Activated T-helper 1 cell treated with anti-CD3 and anti-CD28 coated beads, Interleukin-12 subunit alpha, Interleukin-12 subunit beta, Interleukin-2, Interleukin-4 antibody, amounts not matched to agents 30 ng/mL and 10 ng/mL and 1 ng/mL, durations not matched to agents 14 hours and 24 hours and 36 hours (primary cell): ENCODE data around the gene C5orf47. TPM values are rescaled to one million over a fixed set of nuclear protein-coding genes. Genes with fewer than 3 reads are reported as not detected.
A peak's percentile ranks its signal among the peaks of the same experiment; 100 is the strongest.

Experiments used
- DNase-seq: peaks from one replicate; pipeline ENCODE4 v3.0.0; 2021; ENCODE audit warnings: low spot score
- H3K27ac Mint-ChIP-seq: one replicate; pipeline ENCODE4 v1.8.0; 2021; ENCODE audit warnings: mild to moderate bottlenecking, mixed read lengths
- H3K27me3 Mint-ChIP-seq: one replicate; pipeline ENCODE4 v1.8.0; 2022; ENCODE audit warnings: mild to moderate bottlenecking, moderate library complexity, mixed read lengths; ENCODE audit not compliant: insufficient read depth
- H3K36me3 Mint-ChIP-seq: one replicate; pipeline ENCODE4 v1.8.0; 2021; ENCODE audit warnings: low read depth, mixed read lengths
- H3K4me1 Mint-ChIP-seq: one replicate; pipeline ENCODE4 v1.8.0; 2021; ENCODE audit warnings: low read depth, mixed read lengths
- H3K4me3 Mint-ChIP-seq: one replicate; pipeline ENCODE4 v1.8.0; 2021; ENCODE audit warnings: mild to moderate bottlenecking, moderate library complexity, mixed read lengths
- H3K9me3 Mint-ChIP-seq: one replicate; pipeline ENCODE4 v1.8.0; 2021; ENCODE audit warnings: mixed read lengths
- intact Hi-C: fragments of 100-400 bp; cut with micrococcal nuclease; formaldehyde crosslinking; loops from one replicate; pipeline ENCODE4 v1.15.1; 2024
- total RNA-seq: library from RNA; stranded (reverse); gene quantifications from 2 replicates; pipeline ENCODE4 v1.2.3, GENCODE V29; 2022

The C5orf47 gene
- total RNA-seq, 1 donor from 2014 or later = not detected

- no peaks in the 10 kb centered on the region for H3K36me3 Mint-ChIP-seq
- no peaks in the 10 kb centered on the region for H3K9me3 Mint-ChIP-seq
- DNase-seq = no peak
- H3K27ac Mint-ChIP-seq = no peak overlapping the region
- intact Hi-C loops = loop anchor here (1.0 kb wide), 1 partner anchor 291 kb away; no protein-coding TSS in a partner anchor
- peaks cover 9% of the 10 kb centered on the region for H3K27me3 Mint-ChIP-seq
- H3K4me1 Mint-ChIP-seq = no peaks in the 10 kb centered on the region
- no peak overlapping the region for H3K4me3 Mint-ChIP-seq
These were observed 31.9 kb downstream of the C5orf47 start for GRCh38 chr5:174020928-174021304.

GRCh38 chr5:174022384-174023095 is 33.6 kb downstream of the C5orf47 start:
- Mint-ChIP-seq H3K27ac (no peak overlapping the region), H3K9me3 (no peaks in the 10 kb centered on the region), H3K36me3 (no peaks in the 10 kb centered on the region), H3K27me3 (peaks cover 9% of the 10 kb centered on the region), H3K4me1 (no peaks in the 10 kb centered on the region), H3K4me3 (no peak overlapping the region)
- no peak for DNase-seq
- intact Hi-C loops = no loop called here

- Mint-ChIP-seq H3K27ac (no peak overlapping the region), H3K27me3 (peaks cover 2% of the 10 kb centered on the region), H3K36me3 (no peaks in the 10 kb centered on the region), H3K4me3 (no peak overlapping the region), H3K4me1 (no peaks in the 10 kb centered on the region), H3K9me3 (peaks cover 10% of the 10 kb centered on the region)
- DNase-seq = no peak
- intact Hi-C loops = no loop called here
These were observed 41.3 kb downstream of the C5orf47 start for GRCh38 chr5:174030286-174030685.

GRCh38 chr5:174044466-174045254 is 55.7 kb downstream of the C5orf47 start:
- H3K9me3 Mint-ChIP-seq = no peaks in the 10 kb centered on the region
- no peak for DNase-seq
- intact Hi-C loops = loop anchor here (1.0 kb wide), 1 partner anchor 268 kb away; no protein-coding TSS in a partner anchor
- H3K4me1 Mint-ChIP-seq = no peaks in the 10 kb centered on the region
- no peak overlapping the region for H3K27ac Mint-ChIP-seq
- H3K27me3 Mint-ChIP-seq = peaks cover 5% of the 10 kb centered on the region
- no peak overlapping the region for H3K4me3 Mint-ChIP-seq
- no peaks in the 10 kb centered on the region for H3K36me3 Mint-ChIP-seq

- intact Hi-C loops = loop anchor here (1.0 kb wide), 1 partner anchor 267 kb away; no protein-coding TSS in a partner anchor
- Mint-ChIP-seq H3K4me1 (no peaks in the 10 kb centered on the region), H3K9me3 (no peaks in the 10 kb centered on the region)
These were observed 56.6 kb downstream of the C5orf47 start, which contains the start of gene NSG2 for GRCh38 chr5:174045470-174046025. TSS of gene NSG2 (plus strand) at chr5:174045706. CDS start at chr5:174046756, 1,050 bp downstream.

GRCh38 chr5:174046558-174046957 is 57.6 kb downstream of the C5orf47 start:
- Mint-ChIP-seq H3K9me3 (no peaks in the 10 kb centered on the region), H3K4me1 (no peaks in the 10 kb centered on the region), H3K36me3 (no peaks in the 10 kb centered on the region), H3K27ac (no peak overlapping the region), H3K4me3 (no peak overlapping the region), H3K27me3 (no peaks in the 10 kb centered on the region)
- intact Hi-C loops = no loop called here
- no peak for DNase-seq

More at GRCh38 chr5:174045470-174046025, 56.6 kb downstream of the C5orf47 start, which contains the start of gene NSG2:
- no peak within 1 kb of the TSS for H3K27ac Mint-ChIP-seq
- peaks cover under 1% of the 10 kb centered on the region for H3K27me3 Mint-ChIP-seq
- no peak within 1 kb of the TSS for H3K4me3 Mint-ChIP-seq
- no peaks in the 10 kb centered on the region for H3K36me3 Mint-ChIP-seq
- peak; percentile 12 for DNase-seq

- H3K4me1 Mint-ChIP-seq = no peaks in the 10 kb centered on the region
- H3K4me3 Mint-ChIP-seq = no peak overlapping the region
- intact Hi-C loops = no loop called here
- H3K27ac Mint-ChIP-seq = no peak overlapping the region
- no peaks in the 10 kb centered on the region for H3K9me3 Mint-ChIP-seq
- no peak for DNase-seq
- no peaks in the 10 kb centered on the region for H3K36me3 Mint-ChIP-seq
- H3K27me3 Mint-ChIP-seq = no peaks in the 10 kb centered on the region
These were observed 58.6 kb downstream of the C5orf47 start for GRCh38 chr5:174047472-174048099.

GRCh38 chr5:174052636-174053035 is 63.7 kb downstream of the C5orf47 start:
- H3K4me1 Mint-ChIP-seq = no peaks in the 10 kb centered on the region
- DNase-seq = no peak
- no peak overlapping the region for H3K27ac Mint-ChIP-seq
- no peaks in the 10 kb centered on the region for H3K9me3 Mint-ChIP-seq
- H3K36me3 Mint-ChIP-seq = no peaks in the 10 kb centered on the region
- peaks cover 2% of the 10 kb centered on the region for H3K27me3 Mint-ChIP-seq
- no peak overlapping the region for H3K4me3 Mint-ChIP-seq
- intact Hi-C loops = no loop called here

- H3K4me3 Mint-ChIP-seq = no peak overlapping the region
- no peak overlapping the region for H3K27ac Mint-ChIP-seq
- no peaks in the 10 kb centered on the region for H3K9me3 Mint-ChIP-seq
- no peak for DNase-seq
- no peaks in the 10 kb centered on the region for H3K4me1 Mint-ChIP-seq
- intact Hi-C loops = no loop called here
- peaks cover 2% of the 10 kb centered on the region for H3K27me3 Mint-ChIP-seq
- H3K36me3 Mint-ChIP-seq = no peaks in the 10 kb centered on the region
These were observed 64.9 kb downstream of the C5orf47 start for GRCh38 chr5:174053905-174054304.

Other genes with a start within 250 kb of the C5orf47 start
- 9.1 and 14.1 TPM in 2 replicates for gene CPEB4, start 100.8 kb upstream of the C5orf47 start, total RNA-seq
- gene NSG2, start 56.5 kb downstream of the C5orf47 start, total RNA-seq = not detected in 2 replicates